LNCaP clone FGC (cell line): ENCODE measurements around the gene AMOT.

Experiments used
- DNase-seq: peaks from one replicate; pipeline ENCODE4 v3.0.0-alpha.2; 2011; ENCODE audit warnings: low read depth
- H3K4me3 ChIP-seq: 2 replicates; pipeline ENCODE4 v1.5.1; 2011; ENCODE audit warnings: mild to moderate bottlenecking, low read depth, low read length, control low read depth
- CTCF ChIP-seq: IDR thresholded peaks from 2 replicates; pipeline ENCODE4 v1.5.1; 2012; ENCODE audit warnings: mild to moderate bottlenecking; ENCODE audit not compliant: control insufficient read depth, insufficient read depth; ENCODE audit errors: extremely low read depth

Gene AMOT

GRCh38 chrX:112852851-112853250 is 12.2 kb upstream of the AMOT start:
- TF ChIP-seq CTCF, result no peak
- H3K4me3 ChIP-seq, result no peak overlapping the region
- DNase-seq, result no peak

DNA sequence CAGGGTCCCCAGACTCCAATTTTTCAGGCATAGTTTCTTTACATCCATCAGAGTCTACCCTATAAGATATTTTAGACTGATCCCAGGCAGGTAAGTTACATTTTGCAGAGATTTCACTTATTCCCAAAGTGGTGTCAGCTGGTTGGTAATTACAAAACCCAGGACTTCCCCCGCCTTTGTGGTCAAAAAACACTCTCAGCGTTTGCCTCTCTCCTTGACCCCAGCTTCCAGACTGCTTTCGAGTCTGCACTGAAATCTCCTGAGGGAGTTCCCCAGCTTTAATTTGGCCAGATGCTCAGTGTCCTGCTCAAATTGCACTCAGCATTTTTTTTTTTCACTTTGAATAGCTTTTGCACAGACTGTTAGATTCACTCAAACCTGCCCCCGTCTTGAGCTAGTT is 11.2 kb upstream of the AMOT start:
- no peak for DNase-seq
- no peak for TF ChIP-seq CTCF
- H3K4me3 ChIP-seq, result no peak overlapping the region

DNA sequence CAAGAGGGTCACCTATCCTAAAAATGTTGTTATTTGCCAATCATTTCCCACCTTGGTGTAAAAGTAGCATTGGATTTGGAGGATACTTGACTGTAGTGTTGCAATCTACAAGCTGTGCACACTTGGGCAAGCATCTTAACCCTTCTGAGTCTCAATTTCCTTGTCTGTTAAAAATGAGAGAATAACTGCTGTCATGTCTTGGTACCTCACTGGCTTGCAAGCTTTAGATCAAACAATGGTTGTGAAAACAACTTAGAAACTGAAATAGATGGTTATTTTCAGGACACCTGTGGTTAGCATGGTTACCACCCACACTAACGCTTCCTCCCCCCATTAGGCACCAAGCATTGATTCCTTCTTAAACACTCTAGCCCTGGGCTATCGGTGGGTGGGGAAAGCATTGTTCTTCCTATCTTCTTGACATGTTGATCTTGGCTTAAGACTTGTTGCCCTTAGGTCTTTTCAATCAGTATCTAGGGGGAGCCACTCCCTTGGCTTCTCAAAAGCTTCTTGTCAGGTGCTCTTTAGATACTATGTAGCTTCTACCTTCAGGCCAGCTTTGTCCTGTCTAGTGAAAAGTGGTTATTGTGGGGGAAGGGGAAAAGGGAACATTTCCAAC is 10.6 kb upstream of the AMOT start:
- H3K4me3 ChIP-seq, result no peak overlapping the region
- DNase-seq, result no peak
- no peak for TF ChIP-seq CTCF

DNA sequence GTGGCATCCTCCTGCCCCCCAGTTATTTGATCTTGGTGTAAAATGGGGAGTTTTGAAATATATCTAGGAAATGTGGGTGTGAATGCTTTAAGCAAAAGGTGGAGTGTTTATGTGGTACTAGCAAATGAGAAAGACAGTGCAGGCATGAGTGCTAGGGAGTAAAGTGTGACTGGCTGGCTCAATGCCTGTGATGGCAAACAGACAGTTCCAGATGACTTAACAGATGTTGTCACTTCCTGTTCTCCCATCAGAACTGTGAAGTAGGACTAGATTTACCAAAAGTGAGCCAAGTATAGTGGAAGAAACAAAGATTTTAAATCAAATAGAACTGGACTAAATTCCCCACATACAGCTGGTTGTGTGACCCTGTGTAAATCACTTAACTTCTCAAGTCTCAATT is 8.4 kb upstream of the AMOT start:
- no peak for DNase-seq
- H3K4me3 ChIP-seq, result no peak overlapping the region
- no peak for TF ChIP-seq CTCF

GRCh38 chrX:112846782-112847181 is 6.2 kb upstream of the AMOT start:
- DNase-seq, result no peak
- H3K4me3 ChIP-seq, result no peak overlapping the region
- no peak for TF ChIP-seq CTCF

DNA sequence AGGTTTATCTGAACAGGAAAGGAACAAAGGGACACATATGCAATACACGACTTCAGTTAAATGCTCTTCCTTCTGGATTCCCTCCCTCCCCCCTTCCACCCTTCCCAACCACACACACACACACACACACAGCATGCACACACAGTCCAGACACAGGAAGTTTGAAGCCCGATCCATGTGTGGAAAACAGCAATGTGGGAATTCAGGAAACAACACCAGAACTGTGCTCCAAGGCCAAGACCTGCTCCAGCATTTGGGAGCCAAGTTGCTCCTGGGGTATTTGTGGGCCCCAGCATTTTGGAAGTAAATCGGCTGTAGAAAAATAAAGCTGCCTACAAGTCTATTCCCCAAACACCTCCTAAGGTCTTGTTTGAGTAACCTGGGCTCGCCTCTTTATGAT is 5.6 kb upstream of the AMOT start:
- no peak overlapping the region for H3K4me3 ChIP-seq
- DNase-seq, result no peak
- no peak for TF ChIP-seq CTCF

DNA sequence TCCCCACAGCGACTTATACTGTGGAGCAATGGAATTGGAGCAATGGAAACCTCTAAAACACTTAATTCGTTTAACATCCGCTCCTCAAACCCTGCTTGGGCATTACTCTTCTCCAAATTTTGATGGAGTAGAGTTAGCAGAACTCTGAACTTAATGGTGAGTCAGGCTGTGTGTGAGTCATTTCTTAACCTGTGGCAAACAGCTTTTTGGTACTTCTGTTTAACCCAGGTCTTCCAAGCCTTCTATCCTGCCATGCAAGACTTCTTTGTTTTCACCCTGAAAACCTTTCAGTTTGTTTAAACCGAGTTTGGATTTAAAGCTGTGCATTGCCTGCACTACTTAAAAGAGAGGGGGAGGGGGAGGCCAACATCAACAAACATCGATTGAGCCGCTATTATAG is 3.6 kb upstream of the AMOT start:
- no peak overlapping the region for H3K4me3 ChIP-seq
- DNase-seq, result no peak
- no peak for TF ChIP-seq CTCF
